ENCODE measurements around the gene SLIT3.
A peak's percentile ranks its signal among the peaks of the same experiment; 100 is the strongest.

The SLIT3 gene

DNA sequence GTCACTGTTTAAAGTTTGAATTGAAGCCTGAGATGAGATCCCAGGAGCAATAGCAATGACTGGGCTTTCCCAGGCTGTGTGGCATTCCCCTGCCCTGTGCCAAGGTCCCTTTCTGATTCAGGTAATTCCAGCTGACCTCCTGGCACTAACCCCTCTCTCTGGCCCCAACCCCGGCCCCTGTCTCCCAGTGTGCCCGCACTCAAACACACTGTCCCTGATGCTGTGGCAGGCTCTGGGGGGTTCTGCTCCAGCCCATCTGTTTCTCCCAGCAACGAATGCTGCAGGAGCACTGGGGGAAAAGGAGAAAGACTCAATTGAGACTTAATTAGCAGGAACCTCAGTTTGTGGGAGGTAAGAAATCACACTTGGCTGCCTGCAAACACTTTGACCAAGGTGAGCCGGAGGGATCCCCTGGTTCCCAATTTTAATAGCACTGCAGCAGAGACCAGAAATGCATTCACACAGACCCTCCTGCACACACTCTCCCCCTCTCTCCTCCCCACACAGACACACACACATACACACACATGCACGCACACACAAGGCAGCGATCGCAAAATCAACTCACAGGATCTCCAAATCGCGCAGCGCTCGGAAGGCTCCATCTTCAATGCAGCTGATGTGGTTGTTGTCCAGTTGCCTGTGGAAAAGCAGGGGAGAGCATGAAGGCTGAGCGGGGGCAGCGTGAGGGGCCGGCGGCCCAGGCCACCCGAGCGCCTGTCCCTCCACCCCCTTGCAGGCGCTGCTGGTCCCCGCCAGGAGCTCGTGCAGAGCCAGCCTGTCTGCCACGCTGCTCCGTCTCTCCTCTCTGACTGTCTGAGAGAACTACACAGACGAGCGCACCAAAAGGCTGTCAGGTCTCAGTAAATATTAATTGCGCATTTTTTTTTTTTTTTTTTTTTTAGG lies 456.7 kb downstream of the SLIT3 start:
- no peak for DNase-seq

DNA sequence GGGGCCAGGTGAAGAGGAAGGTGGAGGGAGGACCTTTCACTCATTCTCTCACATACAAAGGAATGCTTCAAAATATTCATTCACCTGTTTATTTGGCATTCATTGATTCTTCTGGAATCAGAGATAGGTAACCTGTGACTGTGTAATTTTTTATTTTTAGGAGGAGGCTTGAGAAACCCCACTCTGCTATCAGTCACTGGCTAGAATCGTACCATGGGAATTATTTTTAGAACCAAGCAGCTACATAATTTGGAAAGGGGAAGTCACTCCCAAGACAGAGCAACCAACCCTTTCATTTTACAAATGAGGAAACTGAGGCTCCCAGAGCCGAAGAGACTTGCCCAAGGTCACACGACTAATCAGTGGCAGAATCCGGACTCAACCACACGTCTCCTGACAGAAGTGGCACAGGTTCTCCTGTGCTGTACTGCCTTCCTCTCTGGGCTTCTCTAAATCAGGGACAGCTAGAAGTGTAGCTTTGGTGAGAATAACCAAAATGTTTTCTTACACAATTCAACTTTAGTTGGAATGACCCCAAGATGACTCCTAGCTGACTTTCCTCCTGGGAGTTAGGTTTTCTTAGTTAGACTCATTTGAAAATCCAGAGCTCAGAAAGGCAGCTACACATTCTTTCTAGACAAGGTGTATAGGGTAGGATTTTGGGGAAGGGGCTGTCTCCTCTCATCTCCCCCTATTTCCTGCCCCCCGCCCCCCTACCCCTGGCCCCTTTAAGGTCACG lies 457.5 kb downstream of the SLIT3 start:
- no peak for DNase-seq

GRCh38 chr5:168842571-168843205 lies 458.3 kb downstream of the SLIT3 start:
- no peak for DNase-seq

DNA sequence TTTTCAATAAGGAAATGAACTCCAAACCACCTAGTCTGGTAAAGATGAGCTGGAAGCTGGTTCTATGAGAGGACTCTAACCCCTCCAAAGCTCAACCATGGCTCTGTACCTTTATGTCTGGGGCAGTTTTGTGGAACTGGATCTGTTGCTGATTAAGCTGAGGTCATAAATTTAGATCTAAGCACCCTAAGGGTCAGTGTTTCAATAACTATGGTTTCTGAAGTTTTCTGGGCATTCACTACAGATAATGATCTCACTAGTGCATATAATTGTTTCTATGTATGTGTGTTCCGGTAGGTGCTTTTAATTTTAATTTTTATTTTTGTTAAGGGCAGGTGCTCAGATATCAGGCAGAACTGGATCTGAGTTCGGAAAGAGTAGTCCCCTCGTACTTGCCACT lies 463.1 kb downstream of the SLIT3 start:
- no peak for DNase-seq

DNA sequence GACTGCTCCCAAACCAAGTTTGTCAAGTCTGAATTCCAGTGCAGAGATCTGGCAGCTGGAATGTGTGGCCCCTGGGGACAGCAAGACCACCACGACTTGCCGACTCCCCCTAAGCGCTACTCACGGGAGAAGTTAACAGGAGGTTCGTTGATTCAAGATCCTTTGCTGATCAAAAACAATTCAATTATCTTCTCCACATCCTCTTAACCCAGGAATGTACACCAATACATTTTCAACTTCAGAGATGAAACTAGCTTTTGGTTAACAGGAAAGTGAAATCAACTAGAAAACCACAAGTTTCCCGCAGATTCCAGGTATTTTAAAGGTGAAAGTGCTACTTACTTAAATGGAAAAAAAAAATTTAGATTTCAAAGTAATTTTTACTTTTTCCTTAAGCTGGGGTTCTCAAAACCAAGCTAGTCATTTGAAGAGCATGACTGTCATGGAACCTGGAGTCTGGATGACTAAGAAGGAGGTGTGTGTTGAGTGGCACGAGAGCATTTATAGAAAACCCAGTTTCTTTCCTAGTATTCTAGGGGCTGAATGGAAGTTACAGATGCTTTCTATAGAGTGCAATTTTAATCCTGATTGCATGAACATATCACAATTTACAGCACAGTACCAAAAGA lies 464.2 kb downstream of the SLIT3 start:
- no peak for DNase-seq

- DNase-seq, result no peak
Observed at GRCh38 chr5:168833936-168834335, 467.0 kb downstream of the SLIT3 start.

- DNase-seq, result no peak
Observed at GRCh38 chr5:168833383-168833782, 467.6 kb downstream of the SLIT3 start.

DNA sequence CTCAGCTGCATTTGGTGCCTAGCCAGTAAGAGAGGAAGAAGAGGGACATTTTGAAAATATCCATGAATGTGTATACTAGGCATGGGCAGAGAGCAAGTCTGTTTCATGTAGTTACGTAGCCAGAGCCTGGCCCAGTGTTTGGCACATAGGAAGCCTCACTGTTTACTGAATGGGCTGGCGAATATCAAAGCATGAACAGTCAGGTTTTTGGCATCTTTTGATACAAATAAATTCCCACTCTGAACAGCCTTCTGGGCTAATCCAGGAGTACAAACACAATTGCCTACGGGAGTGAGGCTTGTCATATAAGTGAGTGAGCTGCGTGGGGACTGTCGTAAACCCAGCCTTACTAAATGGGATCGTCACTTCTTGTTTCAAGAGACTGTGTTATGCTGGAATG lies 468.6 kb downstream of the SLIT3 start:
- no peak for DNase-seq

DNA sequence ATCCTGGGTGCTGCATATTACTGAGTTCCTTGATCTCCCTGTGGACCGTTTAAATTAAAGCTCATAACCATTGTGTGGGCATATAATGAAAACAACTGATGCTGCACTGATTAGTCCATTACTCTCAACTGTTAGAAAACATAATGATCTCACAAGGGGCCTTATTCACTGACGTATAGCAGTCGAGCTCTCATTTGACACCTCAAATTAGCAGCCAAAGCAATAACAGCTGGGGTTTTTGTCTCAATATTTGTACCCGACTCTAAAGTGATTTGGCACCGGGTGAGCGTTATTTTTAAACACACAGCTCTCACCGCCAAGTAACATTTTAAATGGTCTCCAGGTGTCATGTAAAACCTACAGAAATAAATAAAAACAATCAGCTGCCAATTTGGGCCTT lies 469.6 kb downstream of the SLIT3 start:
- peak; percentile 30 for DNase-seq

DNA sequence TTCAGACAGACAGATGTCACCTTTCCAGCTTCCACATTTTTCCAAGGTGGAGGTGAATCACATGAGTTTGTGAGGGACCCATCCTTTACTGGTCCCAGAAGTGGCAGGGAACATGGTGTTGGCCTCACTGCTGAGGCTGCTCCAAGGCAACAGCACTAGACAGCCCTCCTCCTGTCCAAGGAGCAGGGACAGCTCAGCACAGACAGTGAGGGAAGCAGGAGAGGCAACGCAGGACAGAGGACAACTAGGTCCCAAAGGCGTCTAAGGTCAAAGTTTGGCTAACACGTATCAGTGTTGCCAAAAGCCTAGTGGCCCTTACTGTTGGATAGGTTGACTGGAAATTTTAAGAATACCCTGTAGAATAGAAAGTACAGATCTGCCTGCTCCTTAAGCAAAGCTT lies 470.1 kb downstream of the SLIT3 start:
- DNase-seq, result no peak

GRCh38 chr5:168829922-168830417 lies 471.0 kb downstream of the SLIT3 start:
- DNase-seq, result no peak

- DNase-seq, result no peak
Observed at GRCh38 chr5:168829044-168829443, 471.9 kb downstream of the SLIT3 start.

DNA sequence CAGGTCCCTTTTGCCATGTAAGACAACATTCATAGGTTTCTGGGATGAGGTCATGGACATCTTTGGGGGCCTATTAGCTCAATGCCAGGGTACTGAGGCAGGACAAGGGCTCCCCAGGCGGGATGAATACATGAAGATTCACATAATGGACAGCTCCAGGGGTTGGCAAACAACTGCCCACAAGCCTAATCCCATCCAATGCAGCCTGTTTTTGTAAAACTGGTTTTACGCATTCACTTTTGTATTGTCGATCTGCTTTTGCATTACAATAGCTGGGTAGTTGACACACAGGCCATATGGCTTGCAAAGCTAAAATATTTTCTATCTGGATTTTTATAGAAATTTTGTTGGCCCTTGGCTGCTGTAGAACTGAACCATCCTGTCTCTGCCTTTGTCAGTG lies 473.3 kb downstream of the SLIT3 start:
- no peak for DNase-seq

- DNase-seq, result no peak
Observed at GRCh38 chr5:168826246-168826725, 474.7 kb downstream of the SLIT3 start.

- no peak for DNase-seq
Observed at GRCh38 chr5:168822745-168823281, 478.1 kb downstream of the SLIT3 start.

DNA sequence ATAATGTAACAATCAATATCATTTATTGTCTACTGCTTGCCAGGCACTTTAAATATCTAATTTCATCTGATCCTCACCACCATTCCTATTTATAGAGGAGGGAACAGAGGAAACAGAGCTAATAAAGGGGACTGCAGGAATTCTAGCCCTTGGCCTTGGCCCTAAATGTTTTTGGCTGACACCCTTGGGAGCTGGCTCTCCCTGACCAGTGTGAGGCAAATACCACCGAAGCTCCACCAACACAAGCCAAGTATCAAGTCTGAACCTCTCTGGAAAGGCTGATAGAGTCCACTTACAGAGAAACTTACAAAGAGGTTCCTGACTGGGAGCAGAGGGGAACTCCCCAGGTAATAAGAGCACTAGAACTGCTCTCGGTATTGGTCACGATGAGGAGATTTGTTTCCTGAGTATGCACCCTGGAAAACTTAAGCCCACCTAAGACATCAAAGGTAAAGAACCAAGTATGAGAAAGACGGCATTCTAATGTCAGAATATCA lies 478.6 kb downstream of the SLIT3 start:
- no peak for DNase-seq

DNA sequence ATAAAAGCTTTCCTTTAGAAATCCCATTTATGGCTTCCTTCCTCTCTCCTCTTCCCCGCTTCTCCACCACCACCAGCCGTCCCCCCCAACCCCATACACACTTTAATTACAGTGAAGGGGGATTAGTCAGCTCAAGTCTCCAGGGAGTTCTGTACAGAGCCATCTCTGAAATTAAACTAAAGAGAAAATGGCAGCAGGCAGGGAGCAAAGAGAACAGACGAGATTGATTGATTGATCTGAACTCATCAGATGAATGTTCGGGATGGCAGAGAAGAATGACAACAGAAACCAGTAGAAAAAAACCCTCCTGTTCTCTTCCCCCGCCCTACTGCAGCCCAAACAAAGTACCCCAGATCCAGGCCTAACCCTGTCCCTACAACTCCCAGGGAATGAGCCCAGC lies 480.1 kb downstream of the SLIT3 start:
- no peak for DNase-seq

DNA sequence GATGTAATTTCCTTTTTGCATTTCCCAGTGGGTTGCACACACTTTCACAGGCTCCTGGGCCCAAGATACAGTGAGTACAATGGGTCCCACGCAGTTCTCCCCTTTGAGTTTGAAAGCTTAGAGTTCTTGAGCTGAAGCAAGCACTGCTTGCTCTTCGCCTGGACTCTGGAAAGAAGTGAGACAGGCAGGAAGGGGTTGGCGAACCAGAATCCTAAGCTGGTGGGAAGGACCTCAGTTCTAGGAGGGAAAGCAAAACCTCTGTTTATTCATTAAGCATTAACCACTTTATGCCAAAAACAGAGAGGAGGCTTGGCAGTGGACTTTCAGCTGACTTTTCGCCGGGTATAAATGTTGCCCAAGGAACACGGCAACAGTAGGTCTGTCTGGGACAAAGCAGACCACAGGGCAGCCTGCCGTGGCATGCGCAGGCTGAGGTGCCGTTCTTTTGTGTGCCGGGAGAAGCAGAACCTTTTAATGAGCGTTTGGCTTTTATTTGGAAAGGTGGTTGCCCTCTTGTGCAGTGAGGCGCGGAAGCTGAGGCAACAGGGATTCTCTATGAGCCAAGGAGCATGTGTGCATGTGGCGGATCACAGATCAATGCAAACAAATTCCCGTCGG lies 481.8 kb downstream of the SLIT3 start:
- peak; percentile 31 for DNase-seq

DNA sequence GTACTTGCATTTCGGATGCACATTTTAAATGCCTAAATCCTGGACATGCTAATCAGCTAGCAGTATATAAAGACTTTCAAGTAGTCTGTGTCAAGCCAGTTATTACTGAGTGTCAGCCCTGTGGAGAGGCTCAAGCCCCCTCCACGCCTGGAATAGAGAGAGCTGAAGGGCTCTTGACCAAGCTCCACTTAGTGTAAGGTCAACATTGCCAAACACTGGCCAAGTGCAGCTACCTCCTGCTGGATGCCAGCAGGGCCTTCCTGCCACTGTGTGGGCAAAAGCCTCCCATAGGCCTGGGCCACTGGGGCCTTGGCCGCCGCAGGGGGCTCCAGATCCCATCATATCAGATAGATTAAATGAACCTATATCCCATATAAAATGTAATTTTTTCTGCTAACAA lies 482.4 kb downstream of the SLIT3 start:
- peak; percentile 58 for DNase-seq

DNA sequence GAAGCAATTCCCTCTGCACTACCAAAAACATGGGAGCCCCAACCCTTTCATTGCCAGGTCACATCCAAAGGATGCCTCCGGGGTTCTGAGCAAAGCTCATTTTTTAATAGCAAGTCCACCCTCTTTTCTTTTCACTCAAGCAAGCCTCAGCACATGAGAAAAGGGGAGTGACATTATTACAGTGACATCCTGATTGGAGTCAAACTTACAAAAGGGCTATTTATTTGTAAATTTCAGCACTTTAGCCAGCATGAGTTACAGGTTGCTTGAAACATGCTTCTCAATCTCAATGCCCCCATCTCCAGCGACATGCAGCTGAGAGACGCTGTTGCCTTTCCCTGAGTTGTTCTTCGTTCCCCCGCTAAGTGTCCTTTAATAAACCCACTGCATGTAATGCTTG lies 483.3 kb downstream of the SLIT3 start:
- DNase-seq, result no peak

DNA sequence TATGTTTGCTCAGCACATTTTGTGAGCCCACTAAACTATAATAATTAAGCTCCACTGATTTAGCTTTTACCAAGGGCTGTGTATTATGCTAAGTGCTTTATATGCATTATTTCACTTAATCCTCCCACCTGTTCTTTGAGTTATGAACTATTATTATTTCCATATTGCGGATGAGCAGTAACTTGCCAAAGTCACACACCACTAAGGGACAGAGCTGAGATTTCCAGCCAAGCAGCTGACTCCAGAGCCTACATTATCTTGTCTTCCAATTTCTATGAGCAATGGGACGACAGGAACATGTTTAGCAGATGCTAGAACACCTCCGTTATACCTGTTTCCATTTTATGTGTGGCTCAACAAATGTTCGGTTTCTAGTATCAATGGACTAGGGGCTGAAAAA lies 484.3 kb downstream of the SLIT3 start:
- no peak for DNase-seq

All from NCI-H1092 treated with DMSO at 0.1 percent for 48 hours (cell line).